Right cardiac atrium (tissue), 5 donors: ENCODE measurements around the gene CDH7. TPM values are rescaled to one million over a fixed set of nuclear protein-coding genes. Genes with fewer than 3 reads are reported as not detected.

Experiments
- ATAC-seq, 2 donors: fragments of 200-7000 bp; cut with Tn5 transposase; one replicate each; pipeline versions ENCODE4 v1.8.0 to v1.9.1; 2020; ENCODE audit warnings: moderate library complexity in 2 of 2, mild to moderate bottlenecking in 1 of 2
- DNase-seq, 3 donors: peaks; one replicate each; pipeline ENCODE4 v3.0.0-alpha.2; 2020
- H3K27ac ChIP-seq: one replicate; pipeline ENCODE4 v1.5.1; 2013; ENCODE audit warnings: mild to moderate bottlenecking, low read length, control low read depth, moderate library complexity
- H3K27me3 ChIP-seq: one replicate; pipeline ENCODE4 v1.6.1; 2013; ENCODE audit not compliant: control insufficient read depth, insufficient read depth
- H3K4me1 ChIP-seq: one replicate; pipeline ENCODE4 v1.6.1; 2013; ENCODE audit warnings: low read length; ENCODE audit not compliant: control insufficient read depth, insufficient read depth
- H3K4me3 ChIP-seq: one replicate; pipeline ENCODE4 v1.5.1; 2013; ENCODE audit warnings: low read length, control low read depth
- H3K9me3 ChIP-seq: one replicate; pipeline ENCODE4 v1.6.1; 2013; ENCODE audit warnings: low read length; ENCODE audit not compliant: control insufficient read depth
- WGBS: extraction: QIAGEN DNeasy Blood & Tissue Kit; methylation state at CpG from one replicate; pipeline ENCODE4 v1.1.7; 2013; 5-methylcytosine and 5-hydroxymethylcytosine counted together
- intact Hi-C, 4 donors: fragments of 100-400 bp; cut with DNase I; formaldehyde crosslinking; loops; one replicate each; pipeline versions ENCODE4 v1.11.0 to v1.14.0; 2022 to 2023
- polyA plus RNA-seq: library from polyadenylated mRNA; stranded (reverse); fragments of 200-250 nt; gene quantifications from one replicate; pipeline ENCODE4 v1.2.3, GENCODE V29; 2013
- total RNA-seq, 4 donors: library from RNA; stranded (reverse); fragmentation: NEBNext Ultra II Directional; extraction: Animal tissue kit (Norgen Biotek cat#: 25700); gene quantifications; one replicate each; pipeline ENCODE4 v1.2.1, GENCODE V29; 2021
- donor health status: healthy with polysubstance abuse.
- donor health status: DM: no; HTN: yes; CAD: no.
- donor health status: DM: no; HTN: no; CAD: no.
- donor health status: DM: no; HTN: yes; CAD: no; lungs with severe emphysema.
- donor health status: DM: yes; HTN: yes; CAD: no.

Gene CDH7
- total and polyA plus RNA-seq, 5 donors = 0.07 to 0.23 (median 0.16) TPM; not detected in 1

- no peak overlapping the region for H3K27ac ChIP-seq
- intact Hi-C loops = no loop called here
- WGBS = 100% methylated on average over 1 of the region's 1 CpG
Observed at GRCh38 chr18:65827444-65827843, 76.6 kb downstream of the CDH7 start.

GRCh38 chr18:65835881-65836280 lies 85.1 kb downstream of the CDH7 start:
- H3K27me3 ChIP-seq = no peaks in the 10 kb centered on the region
- no peaks in the 10 kb centered on the region for H3K9me3 ChIP-seq
- ATAC-seq (no peak), DNase-seq (no peak)
- H3K4me1 ChIP-seq = no peaks in the 10 kb centered on the region
- intact Hi-C loops = no loop called here
- 66% methylated on average over 4 of the region's 4 CpGs for WGBS
- no peak overlapping the region for H3K27ac ChIP-seq
- no peak overlapping the region for H3K4me3 ChIP-seq

More at GRCh38 chr18:65827444-65827843, 76.6 kb downstream of the CDH7 start:
- Histone ChIP-seq H3K4me1 (no peaks in the 10 kb centered on the region), H3K9me3 (no peaks in the 10 kb centered on the region), H3K4me3 (no peak overlapping the region), H3K27me3 (no peaks in the 10 kb centered on the region)
- DNase-seq = no peak
- ATAC-seq = no peak

GRCh38 chr18:65846107-65846506 lies 95.3 kb downstream of the CDH7 start:
- intact Hi-C loops = no loop called here
- no peak overlapping the region for H3K27ac ChIP-seq
- H3K4me3 ChIP-seq = no peak overlapping the region
- DNase-seq = no peak
- H3K4me1 ChIP-seq = no peaks in the 10 kb centered on the region
- H3K9me3 ChIP-seq = no peaks in the 10 kb centered on the region
- 89% methylated on average over 2 of the region's 2 CpGs for WGBS
- no peak for ATAC-seq
- H3K27me3 ChIP-seq = no peaks in the 10 kb centered on the region

- H3K27ac ChIP-seq = no peak overlapping the region
- H3K4me3 ChIP-seq = no peak overlapping the region
- intact Hi-C loops = no loop called here
- DNase-seq (no peak), ATAC-seq (no peak)
- no peaks in the 10 kb centered on the region for H3K4me1 ChIP-seq
- WGBS = 84% methylated on average over 3 of the region's 3 CpGs
- H3K9me3 ChIP-seq = no peaks in the 10 kb centered on the region
- H3K27me3 ChIP-seq = no peaks in the 10 kb centered on the region
Observed at GRCh38 chr18:65852273-65852672, 101.5 kb downstream of the CDH7 start.

GRCh38 chr18:65859075-65859474 lies 108.3 kb downstream of the CDH7 start:
- no peaks in the 10 kb centered on the region for H3K27me3 ChIP-seq
- no peak for DNase-seq
- H3K9me3 ChIP-seq = no peaks in the 10 kb centered on the region
- H3K4me1 ChIP-seq = no peaks in the 10 kb centered on the region
- ATAC-seq = no peak
- H3K4me3 ChIP-seq = no peak overlapping the region
- intact Hi-C loops = no loop called here
- no peak overlapping the region for H3K27ac ChIP-seq
- WGBS = 72% methylated on average over 3 of the region's 3 CpGs

- DNase-seq (no peak), ATAC-seq (no peak)
- H3K4me3 ChIP-seq = no peak overlapping the region
- H3K27me3 ChIP-seq = no peaks in the 10 kb centered on the region
- no peaks in the 10 kb centered on the region for H3K4me1 ChIP-seq
- WGBS = 21% methylated on average over 3 of the region's 3 CpGs
- H3K9me3 ChIP-seq = no peaks in the 10 kb centered on the region
- intact Hi-C loops = no loop called here
- no peak overlapping the region for H3K27ac ChIP-seq
Observed at GRCh38 chr18:65869527-65869926, 118.7 kb downstream of the CDH7 start.

GRCh38 chr18:65876310-65876709 lies 125.5 kb downstream of the CDH7 start:
- intact Hi-C loops = no loop called here
- no peak overlapping the region for H3K4me3 ChIP-seq
- ATAC-seq = no peak
- H3K9me3 ChIP-seq = no peaks in the 10 kb centered on the region
- no peak for DNase-seq
- WGBS = 64% methylated on average over 3 of the region's 3 CpGs
- no peaks in the 10 kb centered on the region for H3K27me3 ChIP-seq
- no peaks in the 10 kb centered on the region for H3K4me1 ChIP-seq
- no peak overlapping the region for H3K27ac ChIP-seq

- Histone ChIP-seq H3K9me3 (no peaks in the 10 kb centered on the region), H3K27ac (no peak overlapping the region), H3K4me3 (no peak overlapping the region), H3K4me1 (no peaks in the 10 kb centered on the region), H3K27me3 (no peaks in the 10 kb centered on the region)
- no peak for ATAC-seq
- 94% methylated on average over 3 of the region's 3 CpGs for WGBS
- DNase-seq = no peak
- intact Hi-C loops = no loop called here
Observed at GRCh38 chr18:65897292-65897691, 146.5 kb downstream of the CDH7 start.

GRCh38 chr18:65901522-65901921 lies 150.7 kb downstream of the CDH7 start:
- WGBS = 66% methylated on average over 1 of the region's 1 CpG
- intact Hi-C loops = no loop called here
- Histone ChIP-seq H3K4me1 (no peaks in the 10 kb centered on the region), H3K9me3 (no peaks in the 10 kb centered on the region), H3K27ac (no peak overlapping the region), H3K4me3 (no peak overlapping the region), H3K27me3 (no peaks in the 10 kb centered on the region)
- ATAC-seq = no peak
- no peak for DNase-seq

GRCh38 chr18:65906621-65907034 lies 155.8 kb downstream of the CDH7 start:
- ATAC-seq = no peak
- Histone ChIP-seq H3K4me1 (no peaks in the 10 kb centered on the region), H3K27me3 (no peaks in the 10 kb centered on the region), H3K9me3 (no peaks in the 10 kb centered on the region), H3K4me3 (no peak overlapping the region), H3K27ac (no peak overlapping the region)
- WGBS = 96% methylated on average over 1 of the region's 1 CpG
- DNase-seq = no peak
- intact Hi-C loops = no loop called here

- WGBS = 69% methylated on average over 2 of the region's 2 CpGs
- H3K27ac ChIP-seq = no peak overlapping the region
- H3K27me3 ChIP-seq = no peaks in the 10 kb centered on the region
- H3K4me3 ChIP-seq = no peak overlapping the region
- no peak for ATAC-seq
- H3K9me3 ChIP-seq = no peaks in the 10 kb centered on the region
- no peaks in the 10 kb centered on the region for H3K4me1 ChIP-seq
- intact Hi-C loops = no loop called here
- DNase-seq = no peak
Observed at GRCh38 chr18:65907281-65907680, 156.5 kb downstream of the CDH7 start.

- 88% methylated on average over 3 of the region's 3 CpGs for WGBS
Observed at GRCh38 chr18:65919018-65919417, 168.2 kb downstream of the CDH7 start.

More at GRCh38 chr18:65919018-65919417, 168.2 kb downstream of the CDH7 start:
- no peaks in the 10 kb centered on the region for H3K4me1 ChIP-seq
- intact Hi-C loops = no loop called here
- H3K4me3 ChIP-seq = no peak overlapping the region
- H3K27ac ChIP-seq = no peak overlapping the region
- no peak for DNase-seq
- H3K9me3 ChIP-seq = no peaks in the 10 kb centered on the region
- no peaks in the 10 kb centered on the region for H3K27me3 ChIP-seq
- no peak for ATAC-seq
